BJ (cell line): ENCODE results near the gene SRSF2. TPM values are rescaled to one million over a fixed set of nuclear protein-coding genes. Genes with fewer than 3 reads are reported as not detected.

Source experiments
- CTCF ChIA-PET: fragments of 350-600 bp; formaldehyde crosslinking; extraction: SDS; loops from one replicate; lab custom pipeline; 2021; ENCODE audit warnings: antibody characterized with exemption, inconsistent platforms; lab: Yijun Ruan, JAX
- POLR2A ChIA-PET: fragments of 300-600 bp; sonication (Branson Sonifier 250); formaldehyde crosslinking; extraction: SDS; loops from one replicate; lab custom pipeline; 2021; ENCODE audit warnings: antibody characterized with exemption; lab: Charles Lee
- DNase-seq: peaks from one replicate; pipeline ENCODE4 v3.0.0-alpha.2; 2011; ENCODE audit warnings: low read depth
- H3K27me3 ChIP-seq: 2 replicates; pipeline ENCODE4 v1.6.0; 2011; ENCODE audit warnings: low read length; ENCODE audit not compliant: control insufficient read depth, insufficient read depth
- H3K36me3 ChIP-seq: 2 replicates; pipeline ENCODE4 v1.5.1; 2011; ENCODE audit warnings: low read length; ENCODE audit not compliant: control insufficient read depth, insufficient read depth
- H3K4me3 ChIP-seq: 2 replicates; pipeline ENCODE4 v1.5.1; 2011; ENCODE audit warnings: low read depth, mild to moderate bottlenecking, control low read depth, low read length
- CTCF ChIP-seq: IDR thresholded peaks from 2 replicates; pipeline ENCODE4 v1.5.1; 2011; ENCODE audit warnings: low read depth, mild to moderate bottlenecking, control low read depth, inconsistent platforms, low read length, moderate library complexity; ENCODE audit not compliant: insufficient read depth
- polyA plus RNA-seq: library from polyadenylated mRNA; depleted of rRNA; stranded (reverse); fragments of >200 nt; gene quantifications from 2 replicates; pipeline ENCODE4 v1.2.3, GENCODE V29; 2011

SRSF2 gene
- polyA plus RNA-seq, 1 experiment, result 110 TPM

GRCh38 chr17:76727745-76728456 is 9.2 kb downstream of the SRSF2 start:
- ChIA-PET POLR2A (interaction anchor here (0.7 kb wide), 2 partner anchors 9 to 330 kb away, joined by 5 to 6 read pairs; no protein-coding TSS in a partner anchor), CTCF (interaction anchor here (0.6 to 3.9 kb wide), 9 partner anchors 8 to 612 kb away, joined by 3 to 25 read pairs (median 4); partner anchors contain the start of gene MGAT5B)
- Histone ChIP-seq H3K36me3 (peaks cover 2% of the 10 kb centered on the region), H3K4me3 (peak overlapping the region; percentile 93), H3K27me3 (no peaks in the 10 kb centered on the region)
- DNase-seq, result no peak
- no peak for TF ChIP-seq CTCF

- no peak for DNase-seq
- Histone ChIP-seq H3K36me3 (peaks cover 4% of the 10 kb centered on the region), H3K4me3 (peak within 1 kb of the TSS; percentile 93), H3K27me3 (no peaks in the 10 kb centered on the region)
- POLR2A ChIA-PET, result no interaction called here
- CTCF ChIA-PET, result interaction anchor here (0.6 to 3.9 kb wide), 11 partner anchors 8 to 613 kb away, joined by 3 to 25 read pairs (median 5); partner anchors contain the start of gene MGAT5B
- TF ChIP-seq CTCF, result peak; percentile 84
Measured at GRCh38 chr17:76726776-76727718, 10.1 kb downstream of the SRSF2 start, which contains the start of gene METTL23. Gene METTL23 (plus strand): TSS chr17:76726839. CDS start chr17:76729711, 2,872 bp downstream.

- TF ChIP-seq CTCF, result no peak
- Histone ChIP-seq H3K4me3 (peak within 1 kb of the TSS; percentile 93), H3K36me3 (peaks cover 11% of the 10 kb centered on the region), H3K27me3 (no peaks in the 10 kb centered on the region)
- peak; percentile 81 for DNase-seq
- CTCF ChIA-PET, result interaction anchor here (1.8 to 3.9 kb wide), 3 partner anchors 10 to 45 kb away, joined by 6 to 25 read pairs (median 9); no protein-coding TSS in a partner anchor
- POLR2A ChIA-PET, result no interaction called here
Measured at GRCh38 chr17:76726231-76726775, 10.8 kb downstream of the SRSF2 start, which contains the start of gene JMJD6. Gene JMJD6 (minus strand): TSS chr17:76726606. CDS start chr17:76726475, 131 bp downstream.

GRCh38 chr17:76725580-76726230 is 11.4 kb downstream of the SRSF2 start:
- POLR2A ChIA-PET, result interaction anchor here (0.7 kb wide), 1 partner anchor 9 kb away, joined by 17 read pairs; no protein-coding TSS in a partner anchor
- Histone ChIP-seq H3K36me3 (peaks cover 15% of the 10 kb centered on the region), H3K27me3 (no peaks in the 10 kb centered on the region), H3K4me3 (peak overlapping the region; percentile 93)
- no peak for TF ChIP-seq CTCF
- CTCF ChIA-PET, result interaction anchor here (1.0 to 3.9 kb wide), 4 partner anchors 9 to 44 kb away, joined by 3 to 25 read pairs (median 8); no protein-coding TSS in a partner anchor
- DNase-seq, result no peak
